Stimulated activated CD8-positive, alpha-beta memory T cell treated with anti-CD3 and anti-CD28 coated beads, Interleukin-4, amount 100 ng/mL, for 48 hours (primary cell): Measurements from ENCODE around the gene SET.
A peak's percentile ranks its signal among the peaks of the same experiment; 100 is the strongest.

ENCODE experiments used
- DNase-seq: peaks from one replicate; pipeline ENCODE4 v3.0.0-alpha.2; 2020

The SET gene

GRCh38 chr9:128732576-128732975, 43.6 kb downstream of the SET start:
- no peak for DNase-seq

- DNase-seq: peak; percentile 36
Measured at GRCh38 chr9:128733256-128733655, 44.2 kb downstream of the SET start.

DNA sequence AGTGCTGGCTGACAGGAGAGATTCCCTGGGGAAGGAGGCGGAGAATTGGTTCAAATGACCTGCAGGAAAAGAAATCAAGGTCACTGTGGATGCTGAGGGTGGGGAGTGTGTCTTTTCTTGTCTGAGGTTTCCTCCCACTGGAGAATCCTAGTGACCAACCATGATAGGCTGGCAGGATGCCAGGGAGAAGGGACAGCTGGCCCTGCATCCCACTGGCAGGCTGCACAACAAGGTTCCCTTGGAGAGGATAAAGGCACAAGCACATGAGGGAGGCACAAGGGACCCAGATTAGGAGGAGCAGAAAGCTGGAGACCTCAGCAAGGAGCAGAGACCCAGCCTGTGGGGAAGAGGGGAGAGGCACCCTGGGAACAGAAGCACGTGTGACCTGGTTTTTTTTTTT, 46.4 kb downstream of the SET start:
- no peak for DNase-seq

- no peak for DNase-seq
Measured at GRCh38 chr9:128742401-128742800, 53.4 kb downstream of the SET start.

DNA sequence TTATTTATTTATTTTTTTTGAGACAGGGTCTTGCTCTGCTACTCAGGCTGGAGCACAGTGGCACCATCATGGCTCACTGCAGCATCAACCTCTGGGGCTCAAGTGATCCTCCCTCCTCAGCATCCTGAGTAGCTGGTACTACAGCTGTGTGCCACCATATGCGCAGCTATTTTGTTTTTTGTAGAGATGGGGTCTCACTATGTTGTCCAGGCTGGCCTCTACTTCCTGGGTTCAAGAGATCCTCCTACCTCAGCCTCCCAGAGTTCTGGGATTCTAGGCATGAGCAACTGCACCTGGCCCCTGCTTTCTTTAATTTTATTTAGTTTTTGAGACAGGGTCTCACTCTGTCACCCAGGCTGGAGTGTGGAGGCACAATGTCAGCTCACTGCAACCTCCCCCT, 54.4 kb downstream of the SET start:
- no peak for DNase-seq
